T-helper 1 cell treated with Interleukin-12 subunit alpha and Interleukin-12 subunit beta and Interleukin-4 antibody, amounts not matched to agents 30 ng/mL and 1 ng/mL, for 36 hours (primary cell): ENCODE measurements around the gene AFF3. TPM values are rescaled to one million over a fixed set of nuclear protein-coding genes. Genes with fewer than 3 reads are reported as not detected.

Experiments
- intact Hi-C: fragments of 100-400 bp; cut with micrococcal nuclease; formaldehyde crosslinking; loops from one replicate; pipeline ENCODE4 v1.15.1; 2024
- total RNA-seq: library from RNA; stranded (reverse); gene quantifications from 2 replicates; pipeline ENCODE4 v1.2.3, GENCODE V29; 2022

The AFF3 gene
- total RNA-seq, 1 donor from 2014 or later = 1.2 TPM

DNA sequence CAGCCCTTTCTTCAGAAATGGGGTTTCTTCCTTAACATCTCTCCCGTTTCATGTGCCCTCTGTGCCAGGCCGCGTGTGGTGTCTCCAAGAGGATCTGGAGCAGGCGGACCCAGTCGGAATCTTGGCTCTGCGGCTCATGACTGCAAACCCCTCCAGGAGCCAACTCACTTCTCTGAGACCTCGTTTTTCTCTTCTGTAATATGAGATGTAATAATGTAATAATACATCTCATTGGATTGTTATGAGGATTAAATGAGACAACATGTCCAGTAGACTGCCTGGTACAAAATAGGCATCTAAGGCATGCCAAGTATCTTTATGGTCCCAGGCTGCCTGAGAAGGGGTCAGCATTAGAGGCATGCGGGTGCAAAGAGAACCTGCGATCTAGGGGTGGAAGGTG is 431.2 kb downstream of the AFF3 start:
- intact Hi-C loops = no loop called here

DNA sequence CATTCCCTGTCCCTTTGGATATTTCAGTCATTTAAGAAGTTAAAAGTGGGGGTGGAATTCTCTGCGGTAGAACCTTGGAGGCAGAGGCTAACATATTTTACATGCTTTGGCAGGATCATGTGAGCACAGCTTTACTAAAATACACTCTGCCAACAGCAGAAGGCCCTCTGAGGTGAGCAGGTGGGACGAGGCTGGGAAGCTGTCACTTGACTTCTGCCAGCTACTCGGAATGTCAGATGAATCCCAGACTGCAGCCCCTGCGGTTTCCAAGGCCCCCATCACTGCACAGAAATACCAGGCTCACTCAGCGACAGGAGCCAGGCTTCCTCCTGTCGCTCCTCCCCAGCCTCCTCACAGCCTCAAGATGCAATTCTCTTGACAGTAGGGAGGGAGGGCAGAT is 431.7 kb downstream of the AFF3 start:
- intact Hi-C loops = no loop called here

DNA sequence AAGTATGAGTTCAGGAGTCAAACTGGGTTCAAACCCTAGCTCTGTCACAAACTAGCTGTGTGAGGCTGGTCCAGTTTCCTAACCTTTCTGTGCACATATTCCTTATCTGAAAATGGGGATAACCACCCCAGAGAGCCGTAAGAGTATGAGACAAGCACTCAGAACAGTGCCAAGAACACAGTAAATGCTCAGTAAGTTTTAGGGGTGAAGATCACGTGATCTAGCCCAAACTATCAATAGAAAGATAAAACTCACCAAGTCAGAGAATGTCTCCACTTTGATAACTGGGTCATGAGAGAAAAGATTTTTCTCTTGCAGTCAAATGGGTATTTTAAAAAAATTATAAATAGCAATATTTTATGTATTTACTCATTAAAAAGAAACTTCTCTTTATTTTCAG is 433.2 kb downstream of the AFF3 start:
- intact Hi-C loops = no loop called here

DNA sequence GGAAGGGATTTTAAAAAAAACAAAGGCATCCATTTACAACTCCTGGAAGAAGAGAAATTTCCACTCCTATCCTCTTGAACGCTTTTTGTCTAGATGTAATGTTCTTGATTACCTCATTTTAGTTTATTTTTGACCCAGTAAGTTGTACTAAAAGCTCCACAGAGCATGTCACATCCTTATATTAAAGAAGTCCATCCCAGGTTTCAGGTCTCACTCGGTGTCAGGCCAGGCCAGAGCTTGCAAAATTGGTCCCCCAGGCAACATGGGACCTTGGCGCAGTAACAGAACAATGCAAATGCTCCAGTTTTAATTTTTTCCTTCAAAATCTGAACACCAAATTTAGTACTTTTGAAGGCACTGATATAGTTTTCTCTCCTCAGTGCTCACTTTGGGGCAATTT is 434.2 kb downstream of the AFF3 start:
- intact Hi-C loops = no loop called here

DNA sequence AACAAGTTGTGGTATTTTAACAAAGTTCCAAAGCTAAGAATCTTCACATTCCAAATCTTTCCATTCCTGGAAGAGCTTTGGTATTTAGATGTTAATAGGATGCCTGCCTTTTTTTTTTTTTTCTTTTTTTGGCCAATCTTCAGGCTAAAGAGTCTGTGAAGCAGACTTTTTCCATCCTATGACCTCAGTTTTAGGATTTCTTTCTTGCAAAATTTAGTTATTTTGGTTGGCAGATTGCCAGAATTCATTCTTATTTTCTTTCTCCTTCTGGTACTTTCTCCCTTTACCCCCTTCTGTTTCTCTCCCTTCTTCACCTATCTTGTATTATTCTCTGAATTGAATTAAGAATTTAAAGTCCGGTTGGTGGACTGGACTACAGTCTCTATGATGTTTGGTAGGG is 434.8 kb downstream of the AFF3 start:
- intact Hi-C loops = no loop called here

DNA sequence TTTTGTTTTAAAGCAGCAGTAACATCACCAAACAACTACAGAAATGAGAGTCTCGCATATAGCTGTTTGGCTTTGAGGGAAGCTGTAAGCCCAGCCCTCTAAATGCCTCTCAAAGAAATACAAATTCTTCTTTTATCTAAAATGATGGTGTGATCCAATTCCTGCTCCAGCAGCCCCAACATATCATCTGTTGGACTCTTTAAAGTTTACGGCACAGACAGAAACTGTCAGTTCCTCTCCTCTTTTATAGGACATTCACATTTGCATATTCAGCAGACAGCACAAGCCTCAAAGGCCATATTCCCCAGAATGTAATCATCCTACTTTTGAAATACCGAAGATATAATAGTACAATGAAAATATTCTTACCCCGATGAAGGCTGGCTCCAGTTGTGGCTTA is 435.7 kb downstream of the AFF3 start:
- intact Hi-C loops = no loop called here

DNA sequence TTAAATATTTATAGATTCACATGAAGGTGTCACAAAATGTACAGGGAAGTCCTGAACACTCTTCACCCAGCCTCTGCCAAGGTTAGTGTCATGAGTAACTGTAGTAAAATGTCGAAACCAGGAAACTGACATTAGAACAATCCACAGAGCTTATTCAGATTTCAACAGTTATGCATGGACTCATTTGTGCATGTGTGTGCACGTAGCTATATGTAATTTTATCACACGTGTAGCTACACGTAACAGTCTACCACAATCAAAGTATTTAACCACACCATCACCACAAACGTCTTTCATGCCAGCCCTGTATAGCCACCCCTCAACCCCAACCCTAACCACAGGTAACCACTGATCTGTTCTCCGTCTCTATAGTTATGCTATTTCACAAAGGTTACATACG is 440.9 kb downstream of the AFF3 start:
- intact Hi-C loops = no loop called here

DNA sequence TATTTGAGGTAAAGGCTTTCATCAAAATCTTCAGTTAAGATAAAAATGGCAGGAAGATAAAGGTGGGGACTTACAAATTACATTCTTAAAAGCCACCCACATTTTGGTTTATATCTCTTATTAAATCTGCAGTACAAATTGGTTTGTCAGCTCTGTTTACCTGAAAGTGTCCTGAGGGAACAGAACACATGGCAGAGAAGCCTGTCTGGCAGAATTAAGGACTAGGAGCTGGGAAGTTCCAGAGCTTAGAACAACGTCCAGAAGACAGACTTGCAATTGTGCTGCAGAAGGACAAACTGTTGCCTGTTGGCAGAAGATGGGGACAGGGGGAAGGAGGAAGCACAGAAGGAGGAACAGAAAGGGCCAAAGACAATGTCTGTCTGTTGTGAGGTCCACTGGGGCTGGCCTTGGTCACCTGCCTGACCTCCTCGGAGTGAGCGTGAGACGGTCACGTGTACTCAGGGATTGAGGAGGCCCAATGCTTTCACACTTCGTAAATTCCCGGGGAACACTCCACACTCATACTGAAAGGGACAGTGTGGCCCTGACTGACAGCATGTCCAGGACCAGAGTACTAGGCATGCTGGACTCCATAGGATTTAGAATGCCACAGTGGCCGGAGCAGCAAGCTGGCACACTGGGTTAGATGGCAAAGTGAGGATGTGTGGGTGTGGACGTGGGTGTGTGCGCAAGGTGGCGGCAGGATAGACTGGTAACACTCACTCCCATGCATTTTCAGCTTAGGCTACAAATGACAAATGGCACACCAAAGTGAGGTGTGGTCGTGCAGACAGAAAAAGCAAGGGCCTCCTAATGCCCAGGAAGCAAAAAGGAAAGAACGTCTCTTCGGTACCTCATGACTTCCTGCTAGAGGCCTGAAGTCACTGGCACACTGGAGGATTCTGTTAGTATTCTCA is 441.6 kb downstream of the AFF3 start:
- intact Hi-C loops = no loop called here

DNA sequence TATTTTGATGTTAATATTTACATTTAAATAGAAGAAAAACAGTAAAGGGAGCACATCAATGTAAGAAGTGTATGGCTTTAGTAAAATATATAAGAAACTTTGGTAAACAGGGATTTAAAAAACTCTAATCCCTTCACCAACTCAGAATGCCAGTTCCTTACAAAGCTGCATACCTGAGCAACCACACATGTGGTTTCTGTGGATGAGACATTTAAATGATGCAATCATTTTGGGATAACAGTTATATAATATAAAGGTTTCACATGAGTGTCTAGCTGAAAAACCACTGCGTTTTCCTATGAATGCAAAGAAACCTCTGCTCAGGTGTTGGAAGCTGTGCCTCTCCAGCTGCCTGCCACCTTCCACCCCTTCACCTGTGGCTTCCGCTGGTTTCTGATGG is 443.5 kb downstream of the AFF3 start:
- intact Hi-C loops = no loop called here

DNA sequence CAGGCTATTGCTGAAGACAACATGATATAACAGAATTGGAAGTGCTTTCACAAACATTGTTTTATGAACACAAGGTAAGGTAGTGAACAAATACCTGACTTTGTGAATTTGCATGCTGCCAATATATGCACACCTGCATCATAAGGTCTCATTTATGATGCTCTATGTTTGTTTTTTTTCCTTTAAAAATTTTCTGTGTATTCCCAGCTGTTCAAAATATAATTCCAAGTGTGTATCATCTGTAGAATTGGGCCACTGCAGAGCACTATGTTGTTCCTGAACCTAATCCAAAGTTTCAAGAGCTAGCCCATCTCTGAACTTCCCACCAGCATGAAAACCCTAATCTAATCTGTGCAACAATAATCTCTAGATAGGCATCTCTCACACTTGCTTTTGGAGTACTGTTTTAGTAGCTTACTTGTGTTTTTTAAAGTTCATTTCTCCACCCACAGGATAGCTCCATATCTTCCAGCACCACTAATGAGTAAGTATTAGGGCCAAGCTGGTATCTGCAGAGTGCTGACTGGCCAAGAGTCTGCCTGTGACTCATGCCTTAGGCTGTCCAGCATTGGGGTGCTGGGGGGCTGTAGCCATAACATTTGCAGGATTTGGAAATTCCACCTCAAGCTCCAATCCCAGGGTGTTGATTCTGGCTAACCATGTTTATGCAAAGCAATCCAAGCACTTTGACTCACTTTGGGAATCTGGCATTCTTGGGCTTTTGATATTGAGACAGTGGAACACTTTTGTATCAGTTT is 444.4 kb downstream of the AFF3 start:
- intact Hi-C loops = no loop called here

DNA sequence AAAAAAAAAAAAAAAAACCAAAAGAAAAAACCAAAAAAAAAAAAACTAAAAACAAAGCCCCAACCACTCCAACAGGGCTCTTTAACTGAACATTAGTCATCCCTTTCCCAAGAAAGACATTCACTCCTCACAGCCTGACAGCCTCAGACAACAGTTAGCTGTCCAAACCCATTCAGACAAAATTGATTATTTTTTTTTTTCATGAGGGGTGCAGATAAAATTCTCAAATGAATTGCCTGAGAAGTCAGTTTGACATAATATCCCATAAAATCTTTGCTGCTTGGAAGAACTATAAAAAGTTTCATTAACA is 446.5 kb downstream of the AFF3 start:
- intact Hi-C loops = no loop called here

DNA sequence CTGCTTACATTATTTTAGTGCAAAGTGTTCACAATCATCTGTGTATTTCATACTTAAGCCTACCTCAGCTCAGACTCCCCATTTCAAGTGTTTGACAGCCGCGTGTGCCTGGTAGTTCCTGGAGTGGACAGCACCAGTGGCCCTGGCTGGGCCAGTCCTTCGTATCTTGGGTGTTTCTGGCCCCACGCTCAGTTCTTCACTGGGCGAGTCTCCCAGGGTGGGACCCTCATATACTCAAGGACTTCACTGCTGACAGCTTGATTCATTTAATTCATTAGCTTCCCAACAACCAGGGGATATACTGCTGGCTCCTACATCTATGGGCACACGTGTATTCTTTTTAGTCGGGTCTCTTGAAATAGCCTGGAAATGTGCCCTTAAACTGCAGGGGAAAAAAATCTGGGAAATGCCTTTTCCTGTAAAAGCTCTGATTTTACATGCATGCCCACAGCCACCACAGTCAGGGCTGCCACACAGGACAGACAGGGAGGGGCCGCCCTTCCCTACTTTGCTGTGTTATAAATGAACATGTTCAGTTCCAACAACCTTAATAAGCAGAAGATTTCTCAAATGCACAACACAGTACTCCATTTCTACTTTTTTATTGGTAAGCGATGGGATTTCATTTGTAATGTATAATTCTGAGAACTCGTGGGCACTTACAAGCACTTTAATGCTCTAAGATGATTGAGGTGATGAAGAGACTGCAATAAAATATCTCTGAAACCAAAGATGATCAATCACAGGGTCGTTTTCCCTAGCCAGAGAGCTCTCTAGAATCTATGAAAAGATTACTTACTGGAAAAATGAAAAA is 447.1 kb downstream of the AFF3 start:
- intact Hi-C loops = no loop called here

DNA sequence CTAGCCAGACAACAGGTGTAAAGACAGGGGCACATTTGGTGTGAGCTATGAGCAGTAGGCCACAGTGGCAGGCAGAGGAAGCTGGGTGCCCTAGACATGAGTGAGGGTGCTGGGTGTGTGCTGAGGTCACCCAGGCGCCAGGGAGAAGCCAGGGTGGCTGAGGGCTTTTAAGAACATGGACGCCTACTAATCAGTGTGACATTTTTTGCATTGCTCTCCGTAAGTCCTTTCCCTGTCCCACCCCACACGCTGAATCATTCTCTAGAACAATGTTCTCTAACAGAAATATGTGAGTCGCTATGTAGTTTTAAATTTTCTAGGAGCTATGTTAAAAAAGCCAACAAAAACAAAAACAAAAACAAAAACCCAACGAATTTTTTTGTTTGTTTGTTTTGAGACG is 448.1 kb downstream of the AFF3 start:
- intact Hi-C loops = no loop called here

DNA sequence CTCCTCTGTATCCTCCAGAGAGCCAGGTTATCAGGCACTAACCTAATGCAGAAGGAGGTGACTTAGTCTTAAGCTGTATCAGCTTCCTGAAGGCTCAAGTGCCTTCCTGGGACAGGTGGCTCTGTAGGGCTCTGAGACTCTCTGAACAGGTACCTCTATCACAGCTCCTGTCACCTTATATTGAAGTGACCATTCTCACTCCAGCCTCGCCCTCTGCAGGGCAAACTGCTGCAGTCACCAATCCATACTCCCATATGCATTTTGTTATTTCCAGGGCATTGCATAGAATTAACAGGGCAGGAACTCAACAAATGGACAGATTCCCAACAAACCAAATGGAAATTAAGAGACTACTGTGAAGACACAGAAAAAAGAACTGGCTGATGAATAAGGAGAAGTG is 449.6 kb downstream of the AFF3 start:
- intact Hi-C loops = no loop called here

DNA sequence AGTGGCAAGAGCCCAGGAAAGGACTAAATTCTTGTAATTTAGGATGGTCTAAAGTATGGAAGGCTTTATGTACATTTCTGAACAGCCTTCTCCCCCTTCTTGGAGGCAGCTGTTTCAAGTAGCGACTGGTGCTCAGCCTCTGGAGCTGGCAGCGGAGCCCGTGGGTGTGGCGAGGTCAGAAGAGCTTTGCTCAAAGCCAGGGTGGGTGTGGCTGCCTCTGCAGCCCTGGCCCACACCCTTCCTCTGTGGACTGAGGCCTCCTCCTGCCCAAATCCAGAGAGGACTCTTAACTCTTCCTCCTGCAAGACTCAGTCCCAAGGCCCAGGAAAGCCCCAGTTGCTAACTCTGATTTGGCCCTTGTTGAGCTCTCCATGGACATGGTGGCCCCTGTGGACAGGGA is 450.5 kb downstream of the AFF3 start:
- intact Hi-C loops = no loop called here

DNA sequence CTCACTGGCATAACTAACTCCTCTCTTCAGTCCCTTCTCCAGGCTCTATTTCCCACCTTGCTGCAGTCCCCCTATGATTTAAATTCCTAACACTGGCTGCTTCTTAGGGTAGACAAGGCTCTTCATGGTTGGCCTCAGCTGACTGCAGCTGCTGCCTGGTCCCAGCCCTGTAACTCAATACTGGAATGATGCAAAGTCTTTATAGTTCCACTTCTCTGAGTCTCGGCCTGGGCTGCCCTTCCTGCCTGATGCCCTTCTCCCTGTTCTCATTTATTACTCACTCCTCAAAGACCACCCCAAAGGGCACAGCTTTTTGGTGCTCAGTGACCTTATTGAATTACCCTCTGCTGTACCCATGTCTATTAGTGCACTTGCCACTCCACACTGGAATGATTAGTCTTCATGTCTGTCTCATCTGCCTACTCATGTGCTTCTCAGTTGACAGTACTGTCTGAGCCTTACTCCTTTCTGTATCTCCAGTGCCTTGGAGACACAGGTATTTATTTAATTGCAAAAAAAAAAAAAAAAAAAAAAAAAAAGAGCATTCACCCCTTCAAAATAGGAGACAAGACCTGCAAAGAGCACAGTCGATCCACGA is 453.1 kb downstream of the AFF3 start:
- intact Hi-C loops = no loop called here

DNA sequence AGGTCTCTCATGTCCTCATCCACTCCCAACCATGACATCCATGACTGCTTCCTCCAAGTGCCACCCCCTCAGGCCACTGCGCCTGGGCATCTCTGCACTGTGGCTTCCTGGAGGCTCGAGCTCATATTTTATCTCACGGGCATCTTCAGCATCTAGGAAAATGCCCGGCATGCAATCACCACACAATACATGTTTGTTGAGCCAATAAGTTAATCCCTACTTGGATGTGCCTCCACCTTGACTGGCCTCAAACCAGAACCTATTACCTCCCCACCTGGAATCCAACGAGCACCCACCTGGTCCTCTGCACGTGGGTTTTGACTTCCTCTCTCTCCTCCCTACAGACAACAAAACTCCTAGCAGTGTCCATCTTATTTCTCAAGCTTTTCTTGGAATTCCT is 453.7 kb downstream of the AFF3 start:
- intact Hi-C loops = no loop called here

DNA sequence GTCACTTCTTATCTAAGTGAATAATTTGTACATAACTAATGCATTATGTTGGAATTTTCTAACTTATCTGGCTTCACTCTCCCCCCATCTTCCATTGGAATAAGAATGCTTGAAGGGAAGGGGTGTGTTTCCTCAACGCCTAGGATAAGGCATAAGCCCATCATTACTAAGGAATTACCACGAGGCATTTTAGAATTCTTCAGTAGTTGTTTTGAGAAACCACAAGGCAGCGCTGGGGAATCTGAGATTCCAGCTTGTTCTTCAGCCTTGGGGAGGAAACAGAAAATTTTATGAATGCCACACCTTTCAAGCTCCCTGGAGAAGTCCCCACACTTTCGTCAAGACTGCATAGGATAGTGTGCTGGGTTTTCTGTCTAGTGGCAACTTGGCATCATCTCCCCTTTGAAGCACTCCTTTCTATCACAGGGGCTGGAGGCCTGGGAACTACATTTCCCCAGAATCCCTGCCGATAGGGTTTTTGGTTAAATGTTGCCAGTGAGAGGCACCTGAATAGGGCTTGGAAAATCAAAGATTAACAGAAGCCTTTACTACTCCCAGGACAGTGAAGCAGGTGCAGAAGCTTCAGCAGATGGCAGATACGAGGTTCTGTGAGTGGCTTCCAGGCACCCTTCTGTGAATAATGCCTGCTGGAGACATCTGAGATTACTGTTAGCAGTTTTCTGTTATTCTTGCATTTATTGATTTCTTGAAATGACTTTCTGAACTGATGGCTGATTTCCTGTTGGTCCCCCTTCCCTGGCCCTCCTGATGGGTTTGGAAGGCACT is 459.9 kb downstream of the AFF3 start:
- intact Hi-C loops = no loop called here

DNA sequence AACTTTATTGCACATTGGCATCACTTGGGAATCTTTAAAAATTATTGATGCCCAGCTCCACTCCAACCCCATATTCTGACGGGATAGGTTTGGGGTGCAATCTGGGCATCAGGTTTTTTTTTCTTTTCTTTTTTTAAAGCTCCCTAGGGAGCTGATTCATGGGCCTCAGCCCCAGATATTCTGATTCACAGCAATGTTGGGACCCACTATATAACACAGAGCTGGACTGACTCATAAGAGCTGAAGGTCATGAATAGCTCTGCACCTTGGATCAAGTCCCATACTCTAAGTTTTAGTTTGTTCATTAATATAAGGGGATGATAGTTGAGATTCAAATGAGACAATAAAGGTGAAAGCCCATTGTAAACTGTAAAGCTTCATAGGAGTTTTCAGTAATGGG is 461.4 kb downstream of the AFF3 start:
- intact Hi-C loops = no loop called here

DNA sequence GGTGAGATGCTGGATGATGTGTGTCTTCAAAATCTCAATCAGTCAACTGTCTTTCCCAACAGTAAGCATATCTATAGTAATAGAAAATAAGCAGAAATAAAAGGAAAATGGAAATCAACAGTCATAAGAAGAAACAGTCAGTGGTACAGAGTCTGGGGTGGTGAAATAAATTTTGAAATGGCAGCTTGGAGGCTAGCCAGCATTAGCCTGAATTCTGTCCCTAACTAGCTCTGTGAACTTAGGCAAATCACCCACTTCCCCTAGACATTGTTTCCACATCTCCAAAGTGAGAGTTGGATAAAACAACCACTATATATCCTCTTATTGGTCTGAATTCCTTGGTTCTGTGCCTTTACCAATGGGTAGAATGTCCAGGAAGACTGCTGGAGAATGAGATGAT is 462.9 kb downstream of the AFF3 start:
- intact Hi-C loops = no loop called here

DNA sequence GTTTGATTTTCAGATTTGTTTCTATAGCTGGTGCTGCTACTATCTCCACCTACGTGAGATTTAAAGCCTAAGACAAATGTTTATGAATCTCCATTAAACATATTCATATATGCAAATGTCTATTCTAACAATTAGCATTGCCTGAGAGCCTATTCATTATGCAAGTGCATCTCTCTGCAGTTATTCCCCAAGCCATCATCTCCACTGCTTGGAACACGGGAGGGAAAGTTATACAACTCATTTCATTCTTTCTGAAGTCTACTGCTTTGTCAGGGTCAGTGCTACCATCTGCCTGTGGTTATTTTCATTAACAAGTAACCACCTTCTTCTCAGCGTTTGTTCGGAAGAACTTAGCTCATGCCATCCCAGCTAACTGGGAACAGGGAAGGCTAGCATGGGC is 463.8 kb downstream of the AFF3 start:
- intact Hi-C loops = no loop called here
